ENCODE measurements around the gene SLC66A1. TPM values are rescaled to one million over a fixed set of nuclear protein-coding genes. Genes with fewer than 3 reads are reported as not detected.

SLC66A1 gene
- total RNA-seq, 1 experiment from 2014 or later = 22.5 TPM

GRCh38 chr1:19370453-19371170 lies 58.5 kb downstream of the SLC66A1 start:
- Mint-ChIP-seq H3K27me3 (ENCODE audit: low read depth) (no peaks in the 10 kb centered on the region), H3K36me3 (ENCODE audit: insufficient read depth in 1 of 3, low read depth in 3 of 3) (peaks cover 5 to 18% (median 8%) of the 10 kb centered on the region in 3 experiments), H3K4me1 (peaks cover 10 to 11% of the 10 kb centered on the region in 2 experiments), H3K9me3 (no peaks in the 10 kb centered on the region), H3K4me3 (no peak overlapping the region), H3K27ac (peak overlapping the region; percentile 7 to 94 (median 93); a peak in 5 of 7 replicates)
- no peak overlapping the region for H2BK120ac ChIP-seq (ENCODE audit: low read depth, low read length, poor library complexity, severe bottlenecking)
- H2AFZ ChIP-seq (ENCODE audit: low read length) = no peak overlapping the region
- no peaks in the 10 kb centered on the region for H3K23me2 ChIP-seq (ENCODE audit: insufficient read length, low read depth, low read length, poor library complexity, severe bottlenecking)
- no peak overlapping the region; the same call in 1 of the 2 replicates for H3K14ac ChIP-seq (ENCODE audit: insufficient read depth, low read length)
- H2AK5ac ChIP-seq (ENCODE audit: insufficient read length, low read length) = no peak overlapping the region
- H3K23ac ChIP-seq (ENCODE audit: insufficient read length, low read depth, low read length) = no peak overlapping the region
- no peaks in the 10 kb centered on the region for H3K27me3 ChIP-seq (ENCODE audit: insufficient read depth, low read length)
- no peaks in the 10 kb centered on the region for H3K9me3 ChIP-seq (ENCODE audit: control insufficient read depth, low read depth, low read length)
- no peak overlapping the region for H3K18ac ChIP-seq (ENCODE audit: insufficient read length, low read depth, low read length)
- H2BK12ac ChIP-seq (ENCODE audit: insufficient read length, low read depth, low read length) = no peak overlapping the region
- no peak for DNase-seq
- no peak overlapping the region for H2BK20ac ChIP-seq (ENCODE audit: low read depth, low read length, poor library complexity, severe bottlenecking)
- H3T11ph ChIP-seq (ENCODE audit: low read length) = no peak overlapping the region
- H2BK15ac ChIP-seq (ENCODE audit: low read depth, low read length) = no peak overlapping the region
- no peak overlapping the region for H3K4ac ChIP-seq (ENCODE audit: low read depth, low read length)
- no peak overlapping the region for H3K9ac ChIP-seq (ENCODE audit: extremely low read depth, insufficient read length, low read length)
- H4K5ac ChIP-seq (ENCODE audit: insufficient read length, low read depth, low read length) = no peak overlapping the region
- peaks cover 13% of the 10 kb centered on the region for H3K79me1 ChIP-seq (ENCODE audit: insufficient read depth, low read depth, low read length, poor library complexity, severe bottlenecking)
- H3K27ac ChIP-seq (ENCODE audit: insufficient read length, low read depth, low read length) = no peak overlapping the region
- H4K8ac ChIP-seq (replicated peaks; ENCODE audit: insufficient read length, low read depth, low read length) = no peak overlapping the region
- no peaks in the 10 kb centered on the region for H4K20me1 ChIP-seq (ENCODE audit: control insufficient read depth, insufficient read depth, insufficient read length)
- no peak overlapping the region for H4K91ac ChIP-seq (ENCODE audit: insufficient read length, low read depth, low read length)
- H3K79me2 ChIP-seq (ENCODE audit: insufficient read depth, low read length) = peaks cover 2% of the 10 kb centered on the region; the same call in 1 of the 2 replicates
- TF ChIP-seq, protein P1, sequence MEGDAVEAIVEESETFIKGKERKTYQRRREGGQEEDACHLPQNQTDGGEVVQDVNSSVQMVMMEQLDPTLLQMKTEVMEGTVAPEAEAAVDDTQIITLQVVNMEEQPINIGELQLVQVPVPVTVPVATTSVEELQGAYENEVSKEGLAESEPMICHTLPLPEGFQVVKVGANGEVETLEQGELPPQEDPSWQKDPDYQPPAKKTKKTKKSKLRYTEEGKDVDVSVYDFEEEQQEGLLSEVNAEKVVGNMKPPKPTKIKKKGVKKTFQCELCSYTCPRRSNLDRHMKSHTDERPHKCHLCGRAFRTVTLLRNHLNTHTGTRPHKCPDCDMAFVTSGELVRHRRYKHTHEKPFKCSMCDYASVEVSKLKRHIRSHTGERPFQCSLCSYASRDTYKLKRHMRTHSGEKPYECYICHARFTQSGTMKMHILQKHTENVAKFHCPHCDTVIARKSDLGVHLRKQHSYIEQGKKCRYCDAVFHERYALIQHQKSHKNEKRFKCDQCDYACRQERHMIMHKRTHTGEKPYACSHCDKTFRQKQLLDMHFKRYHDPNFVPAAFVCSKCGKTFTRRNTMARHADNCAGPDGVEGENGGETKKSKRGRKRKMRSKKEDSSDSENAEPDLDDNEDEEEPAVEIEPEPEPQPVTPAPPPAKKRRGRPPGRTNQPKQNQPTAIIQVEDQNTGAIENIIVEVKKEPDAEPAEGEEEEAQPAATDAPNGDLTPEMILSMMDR (conservative IDR thresholded peaks at IDR 0.05) = no peak
- no peak overlapping the region for H3K56ac ChIP-seq (ENCODE audit: insufficient read length, low read depth, low read length)
- no peak overlapping the region for H2BK5ac ChIP-seq (ENCODE audit: insufficient read length, low read length)
- H3K4me1 ChIP-seq (ENCODE audit: insufficient read depth, low read length) = no peaks in the 10 kb centered on the region
- H3K4me2 ChIP-seq (ENCODE audit: insufficient read depth, insufficient read length, low read length) = no peak overlapping the region
- no CpG with 5 or more reads among the region's 13 CpGs for WGBS (ENCODE audit: extremely low coverage, insufficient read length, low lambda C conversion rate)
